ENCODE results near the gene ADISSP. TPM values are rescaled to one million over a fixed set of nuclear protein-coding genes. Genes with fewer than 3 reads are reported as not detected.

The ADISSP gene
- total RNA-seq, 2 experiments from 2014 or later = 63.5 to 63.8 TPM

DNA sequence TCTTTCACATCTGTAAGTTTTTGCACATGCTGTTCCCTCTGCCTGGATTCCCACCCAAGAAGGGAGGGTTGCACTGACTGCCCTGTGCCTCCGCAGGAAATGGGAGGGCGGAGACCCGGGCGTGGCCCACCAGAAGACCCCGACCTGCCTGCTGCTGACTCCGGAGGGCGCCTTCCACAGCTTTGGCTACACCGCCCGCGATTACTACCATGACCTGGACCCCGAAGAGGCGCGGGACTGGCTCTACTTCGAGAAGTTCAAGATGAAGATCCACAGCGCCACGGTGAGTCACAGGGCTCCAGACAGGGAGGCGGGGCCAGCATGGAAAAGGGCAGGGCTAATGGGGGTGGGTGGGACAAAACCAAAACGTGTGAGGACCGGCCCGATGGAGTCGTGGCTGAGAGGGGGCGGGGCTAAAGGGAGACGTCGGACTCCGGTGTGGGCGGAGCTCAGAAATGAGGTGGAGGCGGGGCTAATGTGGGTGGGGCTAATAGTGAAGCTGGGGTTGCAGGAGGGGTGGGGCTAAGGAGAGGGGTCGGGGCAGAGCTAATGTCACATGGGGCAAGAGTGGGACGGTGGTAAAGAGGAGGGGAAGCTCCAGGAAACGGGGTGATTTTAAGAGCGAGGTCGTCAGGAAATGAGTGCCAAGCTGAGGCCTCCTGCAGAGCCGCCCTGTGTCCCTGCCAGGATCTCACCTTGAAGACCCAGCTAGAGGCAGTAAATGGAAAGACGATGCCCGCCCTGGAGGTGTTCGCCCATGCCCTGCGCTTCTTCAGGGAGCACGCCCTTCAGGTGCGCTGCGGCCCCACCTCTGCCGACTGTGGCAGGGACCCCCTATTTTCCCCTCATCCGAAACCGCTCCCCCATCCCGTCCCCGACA lies 22.5 kb downstream of the ADISSP start:
- Mint-ChIP-seq H3K36me3 (no peaks in the 10 kb centered on the region), H3K4me3 (peak overlapping the region; percentile 38), H3K4me1 (peaks cover 8% of the 10 kb centered on the region), H3K27me3 (peaks cover 27% of the 10 kb centered on the region), H3K27ac (no peak overlapping the region), H3K9me3 (no peaks in the 10 kb centered on the region)
- DNase-seq = peak; percentile 77

DNA sequence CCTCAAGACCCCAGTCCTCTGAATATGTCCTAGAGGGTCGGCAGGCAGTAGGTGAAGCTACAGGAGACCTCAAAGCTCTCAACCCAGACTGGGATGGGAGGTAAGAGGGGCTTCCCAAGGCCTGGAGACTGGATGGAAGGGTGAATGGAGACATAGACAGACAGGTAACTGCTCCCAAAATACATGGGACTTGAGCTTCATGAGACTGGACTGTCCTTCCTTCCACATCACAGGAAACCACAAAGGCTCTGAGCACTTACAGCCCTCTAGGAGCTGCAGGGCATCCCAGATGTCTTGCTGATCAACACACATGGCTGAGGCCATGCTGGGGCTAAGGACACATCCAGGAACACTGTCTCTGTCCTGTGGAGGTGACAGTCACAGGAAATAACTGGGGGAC lies 23.5 kb downstream of the ADISSP start:
- Mint-ChIP-seq H3K27me3 (peaks cover 27% of the 10 kb centered on the region), H3K27ac (no peak overlapping the region), H3K4me3 (no peak overlapping the region)

DNA sequence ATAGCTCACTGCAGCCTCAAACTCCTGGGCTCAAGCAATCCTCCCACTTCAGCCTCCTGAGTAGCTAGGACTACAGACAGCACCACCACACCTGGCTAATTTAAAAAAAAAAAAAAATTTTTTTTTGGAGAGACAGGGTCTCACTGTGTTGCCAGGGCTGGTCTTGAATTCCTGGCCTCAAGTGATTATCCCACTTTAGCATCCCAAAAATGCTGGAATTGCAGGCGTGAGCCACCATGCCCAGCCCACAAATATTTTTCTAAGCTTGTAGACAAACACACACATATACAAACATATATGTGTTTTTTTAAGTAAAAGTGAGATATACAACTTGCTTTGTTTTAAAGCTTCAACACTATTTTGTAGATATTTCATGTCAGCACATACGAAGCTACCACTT lies 24.3 kb downstream of the ADISSP start:
- H3K4me3 Mint-ChIP-seq = no peak overlapping the region
- peaks cover 27% of the 10 kb centered on the region for H3K27me3 Mint-ChIP-seq
- DNase-seq = no peak
- H3K9me3 Mint-ChIP-seq = no peaks in the 10 kb centered on the region
- H3K4me1 Mint-ChIP-seq = peaks cover 8% of the 10 kb centered on the region
- H3K27ac Mint-ChIP-seq = no peak overlapping the region
- H3K36me3 Mint-ChIP-seq = no peaks in the 10 kb centered on the region

More for the DNA sequence above, 23.5 kb downstream of the ADISSP start:
- Mint-ChIP-seq H3K9me3 (no peaks in the 10 kb centered on the region), H3K4me1 (peaks cover 8% of the 10 kb centered on the region), H3K36me3 (no peaks in the 10 kb centered on the region)
- DNase-seq = no peak

DNA sequence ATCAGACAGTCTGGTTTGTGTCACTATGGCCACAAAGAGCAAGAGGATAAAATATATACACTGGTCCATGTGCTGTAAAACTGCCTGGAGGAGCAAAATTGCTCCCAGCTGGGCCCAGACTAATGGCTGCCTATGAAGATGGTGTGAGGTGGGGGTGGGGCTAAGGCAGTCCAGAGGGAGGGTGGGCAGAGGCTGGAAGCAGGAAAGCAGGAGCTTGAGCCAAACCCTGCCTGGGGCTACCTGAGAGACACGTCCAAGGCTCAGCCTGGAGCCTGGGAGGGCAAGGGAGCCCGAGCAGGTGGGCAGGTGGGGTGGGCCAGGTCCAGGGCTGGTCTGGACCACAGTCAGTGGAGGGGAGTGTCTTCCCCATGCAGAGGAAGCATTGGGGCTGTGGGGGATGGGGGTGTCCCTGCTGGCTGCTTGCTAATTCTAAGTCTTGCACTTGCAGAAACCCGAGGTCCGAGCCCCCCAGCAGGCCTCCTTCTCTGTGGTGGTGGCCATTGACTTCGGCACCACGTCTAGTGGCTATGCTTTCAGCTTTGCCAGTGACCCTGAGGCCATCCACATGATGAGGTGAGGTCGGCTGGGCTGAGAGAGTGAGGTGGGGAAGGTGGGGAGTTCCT lies 25.6 kb downstream of the ADISSP start:
- no peak for DNase-seq
- Mint-ChIP-seq H3K4me1 (peaks cover 8% of the 10 kb centered on the region), H3K27ac (no peak overlapping the region), H3K4me3 (no peak overlapping the region), H3K36me3 (no peaks in the 10 kb centered on the region), H3K27me3 (peaks cover 20% of the 10 kb centered on the region), H3K9me3 (no peaks in the 10 kb centered on the region)

DNA sequence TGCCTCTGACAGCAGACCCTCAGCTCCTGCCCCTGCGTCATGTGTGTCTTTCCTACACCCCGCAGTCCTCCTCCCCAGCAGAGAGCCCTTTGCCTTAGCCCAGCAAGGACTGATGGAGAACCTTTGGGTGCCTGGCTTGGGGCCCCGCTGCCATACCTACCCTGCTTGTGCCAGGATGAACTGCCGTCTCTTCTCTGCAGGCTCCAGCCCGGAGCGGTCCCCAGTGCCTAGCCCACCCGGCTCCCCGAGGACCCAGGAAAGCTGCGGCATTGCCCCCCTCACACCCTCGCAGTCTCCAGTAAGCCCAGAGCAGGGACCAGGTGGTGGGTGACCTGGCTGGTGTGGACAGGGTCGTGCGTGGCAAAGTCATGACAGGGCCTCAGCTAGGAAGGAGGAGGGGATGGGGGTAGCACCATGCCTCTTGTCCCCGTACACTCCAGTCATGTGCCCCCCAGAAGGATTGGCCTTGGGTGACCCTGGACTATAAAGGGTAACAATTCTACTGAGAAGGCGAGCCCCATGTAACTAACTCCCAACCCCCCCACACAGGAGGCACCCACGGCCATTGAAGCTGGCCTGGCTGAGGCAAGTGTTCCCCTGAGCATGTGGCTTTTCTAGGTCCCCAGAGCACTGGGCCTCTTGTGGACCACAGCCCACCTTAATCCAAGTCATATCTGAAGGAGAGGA lies 26.8 kb downstream of the ADISSP start:
- Mint-ChIP-seq H3K9me3 (no peaks in the 10 kb centered on the region), H3K4me1 (peaks cover 8% of the 10 kb centered on the region), H3K36me3 (no peaks in the 10 kb centered on the region), H3K27ac (no peak overlapping the region), H3K27me3 (peaks cover 13% of the 10 kb centered on the region), H3K4me3 (no peak overlapping the region)
- no peak for DNase-seq

DNA sequence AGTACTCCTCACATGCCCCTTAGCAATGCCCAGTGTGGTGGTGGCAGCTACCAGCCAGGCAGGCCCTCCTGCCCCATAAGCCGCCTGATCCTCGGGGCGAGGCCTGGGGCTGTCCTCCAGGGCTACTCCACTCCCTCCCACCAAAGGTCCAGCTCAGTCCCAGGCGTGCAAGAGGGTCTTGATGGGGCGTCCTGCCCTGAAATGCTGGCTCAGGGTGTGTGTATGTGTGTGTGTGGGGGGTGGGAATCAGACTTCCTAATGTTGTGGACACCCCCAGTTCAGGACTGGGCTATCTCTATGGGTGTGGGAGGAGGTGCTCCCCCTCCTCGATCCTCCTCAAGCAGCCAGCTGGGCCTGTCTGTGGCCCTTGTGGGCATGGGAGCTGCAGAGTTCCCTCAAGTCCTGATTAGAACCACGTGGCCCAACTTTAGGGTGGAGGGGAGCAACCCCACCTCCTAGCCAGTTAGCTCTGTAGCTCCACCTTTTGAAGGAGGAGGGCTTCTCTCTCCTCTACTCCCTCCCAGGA lies 27.6 kb downstream of the ADISSP start:
- H3K27me3 Mint-ChIP-seq = peaks cover 7% of the 10 kb centered on the region
- H3K36me3 Mint-ChIP-seq = no peaks in the 10 kb centered on the region
- DNase-seq = no peak
- no peak overlapping the region for H3K27ac Mint-ChIP-seq
- H3K4me1 Mint-ChIP-seq = peaks cover 3% of the 10 kb centered on the region
- H3K4me3 Mint-ChIP-seq = no peak overlapping the region
- H3K9me3 Mint-ChIP-seq = no peaks in the 10 kb centered on the region

DNA sequence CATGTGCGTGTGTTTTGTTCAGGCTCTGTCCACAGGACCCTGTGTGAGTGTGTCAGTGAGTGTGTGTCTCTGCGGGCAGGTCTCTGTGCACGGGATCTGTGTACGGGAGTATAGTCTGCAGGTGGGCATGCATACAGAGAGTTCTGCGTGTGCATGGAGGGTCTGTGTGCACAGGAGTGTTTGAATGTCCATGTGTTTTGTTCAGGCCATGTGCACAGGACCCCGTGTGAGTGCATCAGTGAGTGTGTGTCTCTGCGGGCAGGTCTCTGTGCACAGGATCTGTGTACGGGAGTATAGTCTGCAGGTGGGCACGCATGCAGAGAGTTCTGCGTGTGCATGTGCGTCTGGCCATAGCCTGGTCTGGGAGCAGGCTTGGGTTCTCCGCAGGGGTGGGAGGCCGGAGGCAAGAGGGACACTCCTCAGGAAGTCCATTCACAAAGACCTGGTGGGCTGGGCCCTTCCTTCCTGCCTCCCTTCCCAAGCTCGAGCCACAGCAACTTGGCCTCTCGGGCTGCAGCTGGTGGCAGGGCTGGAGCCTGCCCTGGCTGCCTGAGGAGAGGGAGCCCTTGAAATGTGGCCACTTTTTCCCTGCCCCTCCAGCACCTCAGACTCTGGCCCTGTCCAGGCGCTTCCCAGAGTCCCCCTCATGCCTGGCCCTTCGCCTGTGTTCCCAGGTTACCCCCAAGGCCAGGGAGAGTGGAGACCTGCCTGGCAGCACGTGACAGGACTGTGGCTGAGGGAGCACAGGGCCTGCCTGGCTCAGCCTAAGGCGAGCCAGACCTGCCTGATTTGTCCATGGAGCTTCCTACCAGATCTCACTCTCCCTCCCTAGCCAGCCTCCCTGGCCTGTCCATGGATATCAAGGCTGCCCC lies 28.3 kb downstream of the ADISSP start:
- H3K36me3 Mint-ChIP-seq = no peaks in the 10 kb centered on the region
- peaks cover 2% of the 10 kb centered on the region for H3K27me3 Mint-ChIP-seq
- H3K4me3 Mint-ChIP-seq = no peak overlapping the region
- no peaks in the 10 kb centered on the region for H3K4me1 Mint-ChIP-seq
- no peak overlapping the region for H3K27ac Mint-ChIP-seq
- no peak for DNase-seq
- no peaks in the 10 kb centered on the region for H3K9me3 Mint-ChIP-seq

DNA sequence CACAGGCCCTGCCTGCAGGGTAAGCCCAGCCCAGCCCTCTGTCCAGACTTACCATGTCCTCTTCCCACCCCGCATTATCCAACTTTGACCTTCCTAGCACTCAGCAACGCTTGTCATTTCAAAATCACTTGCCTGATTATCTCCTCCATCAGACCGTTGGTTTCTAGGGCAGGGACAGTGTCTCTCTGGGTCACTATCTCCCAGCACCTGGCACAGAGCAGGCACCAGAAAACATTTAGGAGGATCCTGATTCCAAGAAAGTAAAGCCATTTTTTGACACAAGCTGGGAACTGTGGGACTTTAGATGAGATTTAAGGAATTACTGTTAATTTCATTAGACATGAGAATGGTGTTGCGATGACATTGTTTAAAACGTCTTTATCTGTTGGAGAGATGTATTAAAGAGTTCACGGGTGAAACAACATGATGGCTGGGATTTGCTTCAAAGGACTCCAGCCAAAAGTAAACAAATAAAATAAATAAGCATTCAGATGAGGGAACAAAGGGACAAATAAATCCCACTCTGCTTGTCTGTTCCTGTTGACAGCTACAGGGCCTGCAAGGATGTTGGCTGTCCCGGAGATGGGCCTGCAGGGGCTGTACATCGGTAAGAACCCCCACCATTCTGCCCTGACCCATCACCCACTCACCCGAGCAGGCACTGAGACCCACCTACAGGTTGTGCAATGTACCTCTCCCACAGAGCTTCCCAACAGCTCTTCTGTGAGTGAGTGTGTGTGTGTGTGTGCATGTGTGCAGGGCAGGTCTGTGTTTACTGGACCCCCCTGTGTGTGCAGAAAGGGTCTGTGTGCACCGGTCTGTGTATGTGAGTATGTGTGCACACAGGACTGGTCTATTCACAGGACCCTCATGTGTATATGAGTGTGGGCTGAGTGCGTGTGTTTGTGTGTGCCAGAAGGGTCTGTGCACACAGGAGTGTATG lies 29.2 kb downstream of the ADISSP start:
- Mint-ChIP-seq H3K4me3 (no peak overlapping the region), H3K4me1 (no peaks in the 10 kb centered on the region), H3K36me3 (no peaks in the 10 kb centered on the region), H3K27ac (no peak overlapping the region), H3K9me3 (no peaks in the 10 kb centered on the region), H3K27me3 (peaks cover 6% of the 10 kb centered on the region)
- no peak for DNase-seq

DNA sequence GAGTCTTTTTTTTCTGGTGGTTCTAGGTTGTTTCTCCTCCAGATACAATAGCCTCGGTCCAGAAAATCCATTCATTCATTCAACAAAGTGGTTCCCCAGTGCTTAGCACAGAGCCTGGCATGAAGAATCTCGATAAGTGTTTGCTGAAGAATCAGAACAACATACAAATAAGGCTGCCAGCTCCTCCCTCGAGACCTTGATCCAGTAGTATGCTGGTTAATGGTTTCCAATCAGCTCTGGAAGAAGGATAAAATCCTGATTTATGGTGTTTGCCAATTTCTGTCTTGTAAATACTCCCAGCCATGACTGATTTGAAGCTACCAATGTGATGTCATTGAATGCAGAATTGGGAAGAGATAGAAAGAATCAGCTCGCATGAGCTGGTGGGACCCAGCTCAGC lies 31.8 kb downstream of the ADISSP start:
- DNase-seq = no peak
- H3K27ac Mint-ChIP-seq = no peak overlapping the region
- H3K9me3 Mint-ChIP-seq = no peaks in the 10 kb centered on the region
- no peaks in the 10 kb centered on the region for H3K4me1 Mint-ChIP-seq
- H3K36me3 Mint-ChIP-seq = no peaks in the 10 kb centered on the region
- H3K4me3 Mint-ChIP-seq = no peak overlapping the region
- peaks cover 27% of the 10 kb centered on the region for H3K27me3 Mint-ChIP-seq

DNA sequence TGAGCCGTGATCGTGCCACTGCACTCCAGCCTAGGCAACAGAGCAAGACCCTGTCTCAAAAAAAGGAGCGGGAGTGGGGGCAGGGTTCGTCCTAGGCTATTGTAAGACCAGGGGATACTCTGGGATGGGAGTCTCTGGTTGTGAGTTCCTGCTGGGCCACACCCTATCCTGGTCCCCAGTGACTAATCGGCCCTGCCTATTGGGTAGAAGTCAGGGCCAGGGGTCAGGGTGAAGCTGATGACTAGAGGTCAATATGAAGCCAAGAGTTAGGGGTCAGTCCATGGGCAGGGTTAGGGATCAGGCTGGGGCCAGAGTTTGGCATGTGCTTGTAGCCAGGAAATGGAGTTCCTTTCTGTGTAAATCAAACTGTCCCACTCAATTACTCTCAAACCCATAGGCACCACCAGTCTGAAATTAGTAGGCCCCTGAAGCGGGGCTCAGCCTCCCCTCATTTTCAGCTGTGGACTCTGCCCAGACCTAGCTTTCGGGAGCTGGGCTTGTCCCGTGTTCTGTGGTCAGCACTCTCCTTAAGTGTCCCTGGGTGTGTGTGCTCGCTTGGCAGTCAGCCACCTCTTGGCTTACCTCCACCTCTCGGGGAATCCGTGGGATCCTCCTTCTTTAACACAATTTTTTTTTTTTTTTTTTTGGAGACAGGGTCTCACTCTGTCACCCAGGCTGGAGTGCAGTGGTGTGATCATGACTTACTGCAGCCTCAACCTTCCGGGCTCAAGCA lies 33.3 kb downstream of the ADISSP start:
- Mint-ChIP-seq H3K27ac (no peak overlapping the region), H3K9me3 (no peaks in the 10 kb centered on the region), H3K27me3 (peaks cover 35% of the 10 kb centered on the region), H3K4me1 (no peaks in the 10 kb centered on the region), H3K36me3 (no peaks in the 10 kb centered on the region), H3K4me3 (no peak overlapping the region)
- no peak for DNase-seq

DNA sequence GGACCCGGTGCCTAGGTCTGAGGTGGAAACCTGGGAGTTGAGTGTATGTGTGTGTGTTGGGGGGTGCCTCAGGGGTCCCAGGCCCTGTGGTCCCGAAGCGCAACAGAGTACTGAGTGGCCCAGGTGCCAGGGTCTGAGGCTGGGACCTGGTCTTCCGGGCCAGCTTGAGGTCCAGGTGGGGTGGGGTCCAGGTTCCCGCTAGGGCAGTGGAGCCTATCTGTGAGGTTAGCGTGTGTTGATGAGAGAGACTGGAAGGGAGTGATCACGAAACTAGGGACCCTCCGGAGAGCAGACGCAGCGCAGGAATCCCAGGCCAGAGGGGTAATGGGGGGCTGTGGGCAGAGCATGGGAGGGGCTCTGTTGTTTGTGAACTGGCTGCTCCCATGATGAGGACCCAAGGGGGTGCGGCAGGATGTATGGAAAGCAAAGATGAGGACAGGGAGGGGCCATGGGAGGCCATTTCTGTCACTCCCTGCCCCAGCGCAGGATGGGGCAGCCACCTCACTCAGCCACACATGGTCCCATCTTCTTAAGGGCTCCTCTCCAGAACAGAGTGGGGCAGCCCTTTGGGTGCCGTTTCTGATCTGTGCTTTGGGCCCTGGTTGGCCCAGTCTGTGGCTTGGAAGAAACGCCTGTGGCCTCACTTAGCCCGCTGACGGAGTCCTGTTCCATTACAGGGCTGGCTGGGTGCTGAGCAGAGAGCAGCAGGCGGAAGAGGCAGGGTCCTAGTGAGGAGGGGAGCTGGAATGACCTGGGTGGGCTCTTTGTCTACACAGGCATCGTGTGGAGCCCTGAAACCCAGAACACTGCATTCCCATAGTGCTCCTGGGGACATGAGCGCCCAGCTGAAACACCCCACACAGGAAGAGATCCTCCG lies 34.2 kb downstream of the ADISSP start:
- no peak overlapping the region for H3K27ac Mint-ChIP-seq
- peaks cover 38% of the 10 kb centered on the region for H3K27me3 Mint-ChIP-seq
- no peak for DNase-seq
- H3K4me1 Mint-ChIP-seq = no peaks in the 10 kb centered on the region
- no peaks in the 10 kb centered on the region for H3K9me3 Mint-ChIP-seq
- H3K4me3 Mint-ChIP-seq = no peak overlapping the region
- no peaks in the 10 kb centered on the region for H3K36me3 Mint-ChIP-seq

DNA sequence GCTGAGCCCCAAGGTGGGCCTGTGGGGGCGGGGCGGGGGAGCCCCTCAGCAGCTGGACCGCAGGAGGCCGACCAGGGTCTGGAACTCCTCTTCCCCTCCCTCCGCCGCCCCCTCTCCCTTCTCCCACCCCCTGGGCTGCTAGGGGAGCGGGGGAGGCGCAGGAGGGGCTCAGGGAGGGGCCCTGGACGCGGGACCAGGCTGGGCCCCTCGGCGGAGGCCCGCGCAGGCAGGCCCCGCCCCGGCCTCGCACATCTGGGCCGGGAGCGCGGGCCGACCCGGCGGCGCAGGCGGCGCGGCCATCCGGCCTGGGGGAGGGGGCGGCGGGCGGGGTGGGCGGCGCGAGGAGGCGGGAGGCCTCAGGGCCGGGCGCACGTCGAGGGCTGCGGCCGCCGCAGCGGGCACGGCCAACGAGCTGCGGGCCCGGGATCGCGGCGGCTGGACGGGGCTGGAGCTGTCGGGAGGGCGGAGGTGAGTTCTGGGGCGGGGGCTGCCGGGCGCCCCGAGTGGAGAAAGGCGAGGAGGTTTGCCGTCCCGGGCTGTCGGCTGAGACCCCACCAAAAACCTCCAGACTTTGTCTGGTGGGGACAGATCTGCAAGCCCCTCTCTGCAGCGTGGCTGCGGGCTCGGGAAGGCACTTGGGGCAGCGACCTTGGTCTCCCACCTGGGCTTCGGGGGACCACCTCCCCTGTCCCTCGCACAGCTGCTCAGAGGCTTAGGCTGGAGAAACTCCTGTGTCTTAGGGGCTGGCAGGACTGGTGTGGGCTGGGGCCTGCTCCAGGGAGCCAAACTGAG lies 35.0 kb downstream of the ADISSP start, which contains the start of gene HSPA12B:
Gene HSPA12B (plus strand): TSS at position 359 of the 792 bp plus-strand sequence. CDS start 5,990 bp downstream, outside the sequence.
- no peaks in the 10 kb centered on the region for H3K36me3 Mint-ChIP-seq
- H3K4me3 Mint-ChIP-seq = no peak within 1 kb of the TSS
- no peak within 1 kb of the TSS for H3K27ac Mint-ChIP-seq
- no peaks in the 10 kb centered on the region for H3K4me1 Mint-ChIP-seq
- H3K9me3 Mint-ChIP-seq = no peaks in the 10 kb centered on the region
- H3K27me3 Mint-ChIP-seq = peaks cover 46% of the 10 kb centered on the region
- no peak for DNase-seq

Data from activated naive CD8-positive, alpha-beta T cell treated with anti-CD3 and anti-CD28 coated beads for 36 hours (primary cell).